CD14-positive monocyte (primary cell): ENCODE measurements around the gene PPARG. TPM values are rescaled to one million over a fixed set of nuclear protein-coding genes. Genes with fewer than 3 reads are reported as not detected.

Experiments
- DNase-seq, 3 donors: peaks; one replicate each; pipeline ENCODE4 v3.0.0-alpha.2; 2011 to 2022
- H2AFZ ChIP-seq: 2 replicates; pipeline ENCODE4 v1.6.0; 2012; ENCODE audit warnings: mild to moderate bottlenecking, low read depth, low read length, inconsistent platforms; ENCODE audit not compliant: insufficient read depth, poor library complexity, severe bottlenecking
- H3K27ac ChIP-seq, 2 donors: 1 replicate in 1 of 2; 2 replicates in 1 of 2; pipeline ENCODE4 v1.5.1; 2012 to 2013; ENCODE audit warnings: low read length in 2 of 2, control low read depth in 1 of 2, inconsistent platforms in 1 of 2, low read depth in 1 of 2, mild to moderate bottlenecking in 1 of 2
- H3K27me3 ChIP-seq, 2 donors: one replicate each; pipeline versions ENCODE4 v1.6.0 to v1.6.1; 2011 to 2013; ENCODE audit warnings: low read length in 2 of 2; ENCODE audit not compliant: control insufficient read depth in 2 of 2, insufficient read depth in 2 of 2
- H3K36me3 ChIP-seq, 2 donors: replicated peaks in 1 of 2; 1 replicate in 1 of 2; 2 replicates in 1 of 2; pipeline versions ENCODE4 v1.5.1 to v1.6.1; 2012 to 2013; ENCODE audit warnings: low read length in 2 of 2, control low read depth in 1 of 2, inconsistent platforms in 1 of 2, mild to moderate bottlenecking in 1 of 2; ENCODE audit not compliant: insufficient read depth in 2 of 2, control insufficient read depth in 1 of 2
- H3K4me1 ChIP-seq, 2 donors: 1 replicate in 1 of 2; 2 replicates in 1 of 2; pipeline versions ENCODE4 v1.5.1 to v1.6.1; 2012 to 2013; ENCODE audit warnings: low read length in 2 of 2, control low read depth in 1 of 2, inconsistent platforms in 1 of 2, mild to moderate bottlenecking in 1 of 2, moderate library complexity in 1 of 2; ENCODE audit not compliant: insufficient read depth in 2 of 2, control insufficient read depth in 1 of 2
- H3K4me2 ChIP-seq: replicated peaks from 2 replicates; pipeline ENCODE3; 2012; ENCODE audit warnings: low read length, moderate library complexity, mild to moderate bottlenecking; ENCODE audit not compliant: poor library complexity, severe bottlenecking; ENCODE audit errors: extremely low read depth
- H3K4me3 ChIP-seq, 3 experiments: fragments of 200-600 bp in 1 of 3; sonication (generic) in 1 of 3; replicated peaks in 1 of 3; 1 replicate in 2 of 3; 2 replicates in 1 of 3; pipeline ENCODE4 v1.5.1; 2011 to 2013; ENCODE audit warnings: low read length in 3 of 3, mild to moderate bottlenecking in 3 of 3, control low read depth in 2 of 3, low read depth in 2 of 3, inconsistent platforms in 1 of 3, moderate library complexity in 1 of 3
- H3K79me2 ChIP-seq: 2 replicates; pipeline ENCODE4 v1.6.0; 2012; ENCODE audit warnings: mild to moderate bottlenecking, control low read depth, inconsistent platforms, low read length, moderate library complexity; ENCODE audit not compliant: insufficient read depth
- H3K9ac ChIP-seq: 2 replicates; pipeline ENCODE4 v1.6.0; 2017; ENCODE audit warnings: low read length, mild to moderate bottlenecking; ENCODE audit not compliant: insufficient read depth, poor library complexity, severe bottlenecking
- H3K9me3 ChIP-seq, 2 donors: replicated peaks in 1 of 2; 1 replicate in 1 of 2; 2 replicates in 1 of 2; pipeline versions ENCODE4 v1.5.1 to v1.6.1; 2012 to 2013; ENCODE audit warnings: low read length in 2 of 2, control low read depth in 1 of 2; ENCODE audit not compliant: control insufficient read depth in 1 of 2, insufficient read depth in 1 of 2
- H4K20me1 ChIP-seq: 2 replicates; pipeline ENCODE4 v1.6.0; 2012; ENCODE audit warnings: mild to moderate bottlenecking, low read length, control low read depth, moderate library complexity; ENCODE audit not compliant: insufficient read depth
- H3K27ac Mint-ChIP-seq, 7 donors: one replicate each; pipeline ENCODE4 v1.8.0; 2020; ENCODE audit warnings: mild to moderate bottlenecking in 7 of 7, mixed read lengths in 7 of 7, moderate library complexity in 6 of 7, inconsistent platforms in 2 of 7
- H3K27me3 Mint-ChIP-seq, 3 donors: one replicate each; pipeline ENCODE4 v1.8.0; 2021 to 2022; ENCODE audit warnings: low read depth in 3 of 3, mild to moderate bottlenecking in 3 of 3, mixed read lengths in 3 of 3, moderate library complexity in 3 of 3, inconsistent platforms in 1 of 3
- H3K36me3 Mint-ChIP-seq, 2 donors: one replicate each; pipeline ENCODE4 v1.8.0; 2020; ENCODE audit warnings: mixed read lengths in 2 of 2, inconsistent platforms in 1 of 2, mild to moderate bottlenecking in 1 of 2
- H3K4me1 Mint-ChIP-seq: one replicate; pipeline ENCODE4 v1.8.0; 2020; ENCODE audit warnings: mild to moderate bottlenecking, mixed read lengths
- H3K4me3 Mint-ChIP-seq, 2 donors: one replicate each; pipeline ENCODE4 v1.8.0; 2020; ENCODE audit warnings: mild to moderate bottlenecking in 2 of 2, mixed read lengths in 2 of 2, moderate library complexity in 1 of 2
- H3K9me3 Mint-ChIP-seq, 7 donors: one replicate each; pipeline ENCODE4 v1.8.0; 2020 to 2022; ENCODE audit warnings: mixed read lengths in 7 of 7, mild to moderate bottlenecking in 6 of 7, moderate library complexity in 6 of 7, inconsistent platforms in 2 of 7
- CTCF ChIP-seq: fragments of 200-600 bp; IDR thresholded peaks from one replicate; pipeline ENCODE4 v1.8.0; 2022; ENCODE audit warnings: antibody characterized with exemption, mild to moderate bottlenecking
- WGBS: methylation state at CpG from one replicate; pipeline ENCODE4 v1.1.5; 2013; ENCODE audit warnings: missing lambda C conversion rate; ENCODE audit not compliant: insufficient coverage; 5-methylcytosine and 5-hydroxymethylcytosine counted together
- intact Hi-C, 2 donors: fragments of 100-400 bp; cut with micrococcal nuclease; formaldehyde crosslinking; loops; one replicate each; pipeline versions ENCODE4 v1.15.0 to v1.15.1; 2023
- polyA plus RNA-seq, 3 donors: library from polyadenylated mRNA; depleted of rRNA in 1 of 3; unstranded in 2 of 3; stranded (reverse) in 1 of 3; fragments of 300-500 nt in 2 of 3; fragments of >200 nt in 1 of 3; fragmentation: Illumina TruSeq in 2 of 3; gene quantifications; 1 replicate in 2 of 3; 2 replicates in 1 of 3; pipeline ENCODE4 v1.2.3, GENCODE V29; 2012 to 2021

PPARG gene
- polyA plus RNA-seq, 3 donors: 0.56 to 2.0 (median 0.97) TPM

DNA sequence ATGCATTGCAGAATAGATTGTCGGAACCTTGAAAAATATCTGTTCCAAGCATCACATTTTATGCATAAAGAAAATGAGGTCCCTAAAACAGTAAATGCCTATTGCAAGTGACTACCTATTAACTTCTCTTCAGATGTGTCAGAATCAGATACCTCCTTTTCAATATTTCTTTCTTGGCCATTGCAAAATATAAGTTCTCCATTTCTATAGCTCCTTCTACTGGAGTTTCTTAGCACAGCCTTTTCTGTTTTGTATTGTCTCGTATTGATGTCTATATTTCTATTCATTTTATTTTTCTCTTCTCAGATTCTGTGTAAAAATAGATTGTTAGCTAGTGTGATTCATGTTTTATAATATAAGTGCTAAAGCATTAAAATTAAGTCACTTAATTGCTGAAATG is 63.4 kb downstream of the PPARG start:
- TF ChIP-seq CTCF: peak; percentile 51
- intact Hi-C loops: loop anchor here (5.0 kb wide), 3 partner anchors 40 to 160 kb away; no protein-coding TSS in a partner anchor
- no peaks in the 10 kb centered on the region for H3K36me3 ChIP-seq
- Mint-ChIP-seq H3K27me3 (peaks cover 0 to 2% (median 0%) of the 10 kb centered on the region in 3 donors), H3K4me1 (peaks cover 76% of the 10 kb centered on the region), H3K36me3 (peaks cover 0 to 2% of the 10 kb centered on the region in 2 donors), H3K4me3 (peak overlapping the region in 1 of 2 donors; percentile 35), H3K27ac (peak overlapping the region in 6 of 7 donors; percentile 25 to 90 (median 86)), H3K9me3 (no peaks in the 10 kb centered on the region)
- no peaks in the 10 kb centered on the region for H4K20me1 ChIP-seq
- no peaks in the 10 kb centered on the region for H3K9me3 ChIP-seq
- peak overlapping the region in 1 of 2 donors; percentile 52 for H3K27ac ChIP-seq
- no peak overlapping the region for H2AFZ ChIP-seq
- H3K4me1 ChIP-seq: peaks cover 66 to 77% of the 10 kb centered on the region in 2 donors
- H3K4me3 ChIP-seq: no peak overlapping the region
- H3K79me2 ChIP-seq: no peaks in the 10 kb centered on the region
- DNase-seq: peak in 2 of 3 donors; percentile 33 to 66
- H3K4me2 ChIP-seq: no peak overlapping the region
- WGBS: no CpG with 5 or more reads among the region's 2 CpGs
- no peak overlapping the region for H3K9ac ChIP-seq
- no peaks in the 10 kb centered on the region for H3K27me3 ChIP-seq

GRCh38 chr3:12352755-12353154 is 63.9 kb downstream of the PPARG start:
- peaks cover 80% of the 10 kb centered on the region for H3K4me1 Mint-ChIP-seq
- no peak for DNase-seq
- peak overlapping the region in 5 of 7 donors; percentile 50 to 93 (median 89) for H3K27ac Mint-ChIP-seq
- Histone ChIP-seq H3K9me3 (no peaks in the 10 kb centered on the region), H3K36me3 (no peaks in the 10 kb centered on the region), H3K4me2 (no peak overlapping the region), H3K27me3 (no peaks in the 10 kb centered on the region), H3K4me3 (no peak overlapping the region), H3K9ac (no peak overlapping the region), H3K27ac (peak overlapping the region in 1 of 2 donors; percentile 78), H3K79me2 (no peaks in the 10 kb centered on the region), H2AFZ (no peak overlapping the region), H3K4me1 (peaks cover 69 to 81% of the 10 kb centered on the region in 2 donors), H4K20me1 (no peaks in the 10 kb centered on the region)
- intact Hi-C loops: loop anchor here (5.0 kb wide), 3 partner anchors 40 to 160 kb away; no protein-coding TSS in a partner anchor
- H3K36me3 Mint-ChIP-seq: peaks cover 0 to 2% of the 10 kb centered on the region in 2 donors
- no peak overlapping the region for H3K4me3 Mint-ChIP-seq
- no peaks in the 10 kb centered on the region for H3K9me3 Mint-ChIP-seq
- TF ChIP-seq CTCF: no peak
- peaks cover 0 to 2% (median 0%) of the 10 kb centered on the region in 3 donors for H3K27me3 Mint-ChIP-seq
